Astrocyte (in vitro differentiated cells and primary cell): ENCODE data around the gene MARK2. TPM values are rescaled to one million over a fixed set of nuclear protein-coding genes. Genes with fewer than 3 reads are reported as not detected.

ENCODE experiments used
- DNase-seq: peaks from one replicate; pipeline ENCODE4 v3.0.0-alpha.2; 2010; ENCODE audit warnings: low read depth
- FAIRE-seq: peaks from 2 replicates; lab custom pipeline; 2011; peaks lifted over from hg19 to GRCh38; lab: Jason Lieb, UNC
- H2AFZ ChIP-seq: 2 replicates; pipeline ENCODE4 v1.6.0; 2012; ENCODE audit warnings: low read depth, low read length, inconsistent platforms
- H3K27ac ChIP-seq: 2 replicates; pipeline ENCODE4 v1.5.1; 2011; ENCODE audit warnings: low read depth, low read length, inconsistent platforms
- H3K27me3 ChIP-seq: 2 replicates; pipeline ENCODE4 v1.6.0; 2011; ENCODE audit warnings: low read length, inconsistent platforms; ENCODE audit not compliant: insufficient read depth
- H3K36me3 ChIP-seq: 2 replicates; pipeline ENCODE4 v1.5.1; 2011; ENCODE audit warnings: low read length, inconsistent platforms; ENCODE audit not compliant: insufficient read depth
- H3K4me1 ChIP-seq: 2 replicates; pipeline ENCODE4 v1.5.1; 2011; ENCODE audit warnings: low read length, inconsistent platforms; ENCODE audit not compliant: insufficient read depth
- H3K4me2 ChIP-seq: 2 replicates; pipeline ENCODE4 v1.6.0; 2012; ENCODE audit warnings: low read length, inconsistent platforms
- H3K4me3 ChIP-seq: 2 replicates; pipeline ENCODE4 v1.5.1; 2011; ENCODE audit warnings: low read depth, mild to moderate bottlenecking, low read length, inconsistent platforms; ENCODE audit not compliant: insufficient read depth
- H3K79me2 ChIP-seq: 2 replicates; pipeline ENCODE4 v1.6.0; 2012; ENCODE audit warnings: mild to moderate bottlenecking, low read length, inconsistent platforms; ENCODE audit not compliant: insufficient read depth
- H3K9ac ChIP-seq: 2 replicates; pipeline ENCODE4 v1.6.0; 2012; ENCODE audit warnings: mild to moderate bottlenecking, low read length, inconsistent platforms
- H3K9me3 ChIP-seq: 2 replicates; pipeline ENCODE4 v1.5.1; 2012; ENCODE audit warnings: low read depth, mild to moderate bottlenecking, low read length, inconsistent platforms; ENCODE audit not compliant: insufficient read depth
- H4K20me1 ChIP-seq: 2 replicates; pipeline ENCODE4 v1.6.0; 2012; ENCODE audit warnings: low read length, inconsistent platforms; ENCODE audit not compliant: insufficient read depth
- H3K27ac Mint-ChIP-seq: one replicate; pipeline ENCODE4 v1.8.0; 2021; ENCODE audit warnings: mild to moderate bottlenecking, mixed read lengths; ENCODE audit not compliant: unreplicated experiment
- H3K27me3 Mint-ChIP-seq: one replicate; pipeline ENCODE4 v1.8.0; 2021; ENCODE audit warnings: low read depth, mixed read lengths; ENCODE audit not compliant: unreplicated experiment
- H3K36me3 Mint-ChIP-seq: one replicate; pipeline ENCODE4 v1.8.0; 2021; ENCODE audit warnings: low read depth, mixed read lengths; ENCODE audit not compliant: unreplicated experiment
- H3K4me1 Mint-ChIP-seq: one replicate; pipeline ENCODE4 v1.8.0; 2021; ENCODE audit warnings: low read depth, mixed read lengths; ENCODE audit not compliant: unreplicated experiment
- H3K4me3 Mint-ChIP-seq: one replicate; pipeline ENCODE4 v1.8.0; 2021; ENCODE audit warnings: mild to moderate bottlenecking, moderate library complexity, mixed read lengths; ENCODE audit not compliant: unreplicated experiment
- H3K9me3 Mint-ChIP-seq: one replicate; pipeline ENCODE4 v1.8.0; 2021; ENCODE audit warnings: mild to moderate bottlenecking, mixed read lengths; ENCODE audit not compliant: unreplicated experiment
- CTCF ChIP-seq: IDR thresholded peaks from 2 replicates; pipeline ENCODE4 v1.5.1; 2011; ENCODE audit warnings: low read depth, mild to moderate bottlenecking, inconsistent platforms, low read length, moderate library complexity; ENCODE audit not compliant: insufficient read depth
- EZH2 ChIP-seq: IDR thresholded peaks from 2 replicates; pipeline ENCODE4 v1.6.1; 2012; ENCODE audit warnings: mild to moderate bottlenecking, low read length, inconsistent platforms; ENCODE audit not compliant: insufficient read depth
- total RNA-seq: library from RNA; stranded (reverse); gene quantifications from 2 replicates; pipeline ENCODE4 v1.2.1, GENCODE V29; 2021

Gene MARK2
- total RNA-seq, 1 donor from 2014 or later, result 38.1 TPM

DNA sequence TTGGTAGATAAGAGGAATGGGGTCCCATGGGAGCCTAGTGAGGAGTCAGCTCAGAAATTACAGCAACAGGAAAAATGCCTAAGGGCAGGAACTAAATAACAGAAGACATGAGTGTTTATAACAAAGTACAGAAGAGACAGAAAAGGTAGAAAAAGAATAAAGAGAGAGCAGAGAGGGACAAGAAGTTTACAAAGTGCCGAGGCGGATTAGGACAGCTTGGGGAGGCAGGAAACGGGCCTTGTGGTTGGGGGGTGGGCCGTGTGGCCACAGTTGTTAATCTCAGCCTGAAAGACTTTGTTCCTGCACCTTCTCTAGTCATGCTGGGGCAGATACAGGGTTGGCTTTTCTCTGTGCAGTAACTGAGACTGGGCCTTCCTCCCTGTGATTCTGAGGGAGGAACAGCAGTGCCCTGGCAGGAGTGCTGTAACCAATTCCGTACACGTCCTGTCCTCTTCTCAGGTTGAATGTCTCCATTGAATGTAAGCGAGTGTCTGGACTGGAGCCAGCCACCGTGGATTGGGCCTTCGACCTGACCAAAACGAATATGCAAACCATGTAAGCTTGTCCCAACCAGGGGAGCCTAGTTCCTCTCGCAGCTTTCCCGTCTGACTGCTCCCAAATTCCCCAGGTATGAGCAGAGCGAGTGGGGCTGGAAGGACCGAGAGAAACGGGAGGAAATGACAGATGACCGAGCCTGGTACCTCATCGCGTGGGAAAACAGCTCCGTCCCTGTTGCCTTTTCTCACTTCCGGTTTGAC lies 113.0 kb downstream of the MARK2 start:
- H3K4me1 ChIP-seq, result no peaks in the 10 kb centered on the region
- no peaks in the 10 kb centered on the region for H3K79me2 ChIP-seq
- no peaks in the 10 kb centered on the region for H3K27me3 ChIP-seq
- Mint-ChIP-seq H3K4me1 (no peaks in the 10 kb centered on the region), H3K4me3 (no peak overlapping the region), H3K27ac (no peak overlapping the region), H3K36me3 (peaks cover 34% of the 10 kb centered on the region), H3K27me3 (no peaks in the 10 kb centered on the region), H3K9me3 (no peaks in the 10 kb centered on the region)
- no peak overlapping the region for H3K9ac ChIP-seq
- H3K27ac ChIP-seq, result no peak overlapping the region
- H3K9me3 ChIP-seq, result no peaks in the 10 kb centered on the region
- FAIRE-seq (no peak), DNase-seq (no peak)
- H3K4me2 ChIP-seq, result no peak overlapping the region
- H4K20me1 ChIP-seq, result no peaks in the 10 kb centered on the region
- H3K4me3 ChIP-seq, result no peak overlapping the region
- TF ChIP-seq EZH2 (no peak), CTCF (no peak)
- peaks cover 5% of the 10 kb centered on the region for H3K36me3 ChIP-seq
- no peak overlapping the region for H2AFZ ChIP-seq

DNA sequence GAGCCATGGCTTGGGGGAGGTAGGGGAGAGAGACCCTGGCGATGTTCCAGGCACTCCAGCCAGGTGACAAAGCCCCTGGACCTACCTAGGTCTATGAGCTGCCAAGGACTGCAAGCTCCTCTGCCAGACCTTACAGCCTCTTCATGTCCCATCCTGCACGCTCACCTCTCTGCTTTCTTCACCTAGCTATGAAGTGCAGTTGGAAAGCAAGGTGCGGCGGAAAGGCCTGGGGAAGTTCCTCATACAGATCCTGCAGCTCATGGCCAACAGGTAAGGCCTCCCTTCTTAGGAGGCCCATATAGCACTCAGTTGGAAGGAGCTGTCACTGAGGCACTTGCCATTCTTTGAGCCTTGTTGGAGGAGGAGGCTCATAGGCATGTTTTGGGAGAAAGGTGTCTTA lies 113.7 kb downstream of the MARK2 start:
- Histone ChIP-seq H3K36me3 (peaks cover 5% of the 10 kb centered on the region), H3K9me3 (no peaks in the 10 kb centered on the region), H3K4me2 (no peak overlapping the region), H3K27ac (no peak overlapping the region), H3K4me3 (no peak overlapping the region), H3K27me3 (no peaks in the 10 kb centered on the region), H3K4me1 (no peaks in the 10 kb centered on the region), H3K79me2 (no peaks in the 10 kb centered on the region), H3K9ac (no peak overlapping the region), H4K20me1 (no peaks in the 10 kb centered on the region), H2AFZ (no peak overlapping the region)
- DNase-seq (no peak), FAIRE-seq (no peak)
- H3K4me3 Mint-ChIP-seq, result no peak overlapping the region
- no peaks in the 10 kb centered on the region for H3K4me1 Mint-ChIP-seq
- no peaks in the 10 kb centered on the region for H3K27me3 Mint-ChIP-seq
- no peak overlapping the region for H3K27ac Mint-ChIP-seq
- H3K9me3 Mint-ChIP-seq, result no peaks in the 10 kb centered on the region
- no peak for TF ChIP-seq CTCF
- no peak for TF ChIP-seq EZH2
- peaks cover 34% of the 10 kb centered on the region for H3K36me3 Mint-ChIP-seq

GRCh38 chr11:63958008-63958407 lies 119.1 kb downstream of the MARK2 start:
- H3K36me3 ChIP-seq, result peaks cover 5% of the 10 kb centered on the region
- FAIRE-seq, result no peak
- no peaks in the 10 kb centered on the region for H3K79me2 ChIP-seq
- TF ChIP-seq CTCF, result no peak
- no peak for TF ChIP-seq EZH2
- H3K27me3 ChIP-seq, result no peaks in the 10 kb centered on the region
- no peaks in the 10 kb centered on the region for H4K20me1 ChIP-seq
- H3K4me1 Mint-ChIP-seq, result peaks cover 3% of the 10 kb centered on the region
- H3K4me3 ChIP-seq, result no peak overlapping the region
- H3K9me3 ChIP-seq, result no peaks in the 10 kb centered on the region
- no peaks in the 10 kb centered on the region for H3K9me3 Mint-ChIP-seq
- peaks cover 24% of the 10 kb centered on the region for H3K36me3 Mint-ChIP-seq
- H2AFZ ChIP-seq, result no peak overlapping the region
- no peak overlapping the region for H3K9ac ChIP-seq
- no peak for DNase-seq
- no peak overlapping the region for H3K27ac ChIP-seq
- no peaks in the 10 kb centered on the region for H3K4me1 ChIP-seq
- no peak overlapping the region for H3K27ac Mint-ChIP-seq
- H3K4me2 ChIP-seq, result no peak overlapping the region
- H3K27me3 Mint-ChIP-seq, result no peaks in the 10 kb centered on the region
- no peak overlapping the region for H3K4me3 Mint-ChIP-seq
